Activated CD4-positive, alpha-beta memory T cell treated with anti-CD3 and anti-CD28 coated beads, Interleukin-2, amount 10 ng/mL, durations not matched to agents 7 days and 5 days (primary cell): ENCODE results near the gene RIMS3. TPM values are rescaled to one million over a fixed set of nuclear protein-coding genes. Genes with fewer than 3 reads are reported as not detected.
"Not testable (repeated sequence)": the region's sequence is repeated elsewhere in the genome, so short reads cannot be mapped to it uniquely, and the experiment has no call there.

Experiments used
- CTCF ChIA-PET: fragments of 350-600 bp; sonication (Branson Sonifier 250); formaldehyde crosslinking; loops from one replicate; lab custom pipeline; 2021; ENCODE audit warnings: antibody characterized with exemption, inconsistent platforms; lab: Charles Lee
- POLR2A ChIA-PET: fragments of 350-600 bp; sonication (Branson Sonifier 250); formaldehyde crosslinking; loops from one replicate; lab custom pipeline; 2021; ENCODE audit warnings: antibody characterized with exemption; lab: Charles Lee
- DNase-seq: peaks from one replicate; pipeline ENCODE4 v3.0.0-alpha.2; 2020
- H3K27ac Mint-ChIP-seq: one replicate; pipeline ENCODE4 v1.8.0; 2021; ENCODE audit warnings: mild to moderate bottlenecking, mixed read lengths
- H3K27me3 Mint-ChIP-seq: one replicate; pipeline ENCODE4 v1.8.0; 2021; ENCODE audit warnings: mixed read lengths
- H3K36me3 Mint-ChIP-seq: one replicate; pipeline ENCODE4 v1.8.0; 2021; ENCODE audit warnings: low read depth, mixed read lengths
- H3K4me1 Mint-ChIP-seq: one replicate; pipeline ENCODE4 v1.8.0; 2021; ENCODE audit warnings: mixed read lengths
- H3K4me3 Mint-ChIP-seq: one replicate; pipeline ENCODE4 v1.8.0; 2021; ENCODE audit warnings: mild to moderate bottlenecking, mixed read lengths
- H3K9me3 Mint-ChIP-seq: one replicate; pipeline ENCODE4 v1.8.0; 2021; ENCODE audit warnings: mixed read lengths
- total RNA-seq, 2 experiments: library from RNA; stranded (reverse); gene quantifications; one replicate each; pipeline ENCODE4 v1.2.3, GENCODE V29; 2021

Gene RIMS3
- total RNA-seq, 2 experiments from 2014 or later: 5.6 to 6.1 TPM

- Mint-ChIP-seq H3K36me3 (peaks cover 9% of the 10 kb centered on the region), H3K27ac (no peak overlapping the region), H3K9me3 (no peaks in the 10 kb centered on the region), H3K27me3 (no peaks in the 10 kb centered on the region), H3K4me3 (no peak overlapping the region), H3K4me1 (peaks cover 50% of the 10 kb centered on the region)
- ChIA-PET CTCF (interaction anchor here (1.2 kb wide), 1 partner anchor 9 kb away, joined by 5 read pairs; no protein-coding TSS in a partner anchor), POLR2A (interaction anchor here (0.8 to 6.2 kb wide), 3 partner anchors 10 to 38 kb away, joined by 3 to 62 read pairs (median 3); partner anchors contain the start of gene NFYC)
- no peak for DNase-seq
Measured at GRCh38 chr1:40703316-40703715, 37.8 kb upstream of the RIMS3 start.

GRCh38 chr1:40702810-40703209 is 37.3 kb upstream of the RIMS3 start:
- not testable (repeated sequence) for H3K27ac Mint-ChIP-seq, DNase-seq, H3K9me3 Mint-ChIP-seq, H3K4me3 Mint-ChIP-seq, H3K27me3 Mint-ChIP-seq
- Mint-ChIP-seq H3K4me1 (peaks cover 49% of the 10 kb centered on the region), H3K36me3 (peaks cover 10% of the 10 kb centered on the region)
- POLR2A ChIA-PET: interaction anchor here (1.4 to 6.2 kb wide), 2 partner anchors 10 to 11 kb away, joined by 3 to 62 read pairs; partner anchors contain the start of gene NFYC
- CTCF ChIA-PET: interaction anchor here (1.2 kb wide), 1 partner anchor 9 kb away, joined by 5 read pairs; no protein-coding TSS in a partner anchor

GRCh38 chr1:40701684-40702083 is 36.2 kb upstream of the RIMS3 start:
- H3K36me3 Mint-ChIP-seq: peaks cover 21% of the 10 kb centered on the region
- DNase-seq: no peak
- H3K27ac Mint-ChIP-seq: no peak overlapping the region
- peaks cover 60% of the 10 kb centered on the region for H3K4me1 Mint-ChIP-seq
- no peaks in the 10 kb centered on the region for H3K9me3 Mint-ChIP-seq
- H3K4me3 Mint-ChIP-seq: no peak overlapping the region
- H3K27me3 Mint-ChIP-seq: no peaks in the 10 kb centered on the region
- ChIA-PET CTCF (interaction anchor here (2.6 kb wide), 1 partner anchor 10 kb away, joined by 9 read pairs; the partner anchor contains the start of gene NFYC), POLR2A (interaction anchor here (1.2 to 6.2 kb wide), 2 partner anchors 8 to 9 kb away, joined by 3 to 62 read pairs; partner anchors contain the start of gene NFYC)

GRCh38 chr1:40699787-40700186 is 34.3 kb upstream of the RIMS3 start:
- CTCF ChIA-PET: interaction anchor here (0.9 to 2.6 kb wide), 3 partner anchors 9 to 150 kb away, joined by 3 to 9 read pairs (median 3); partner anchors contain the start of gene NFYC
- POLR2A ChIA-PET: interaction anchor here (1.4 to 6.2 kb wide), 2 partner anchors 7 to 29 kb away, joined by 5 to 62 read pairs; partner anchors contain the start of gene NFYC
- peak overlapping the region; percentile 71 for H3K27ac Mint-ChIP-seq
- peaks cover 20% of the 10 kb centered on the region for H3K36me3 Mint-ChIP-seq
- DNase-seq: no peak
- no peaks in the 10 kb centered on the region for H3K27me3 Mint-ChIP-seq
- H3K4me3 Mint-ChIP-seq: no peak overlapping the region
- H3K9me3 Mint-ChIP-seq: no peaks in the 10 kb centered on the region
- H3K4me1 Mint-ChIP-seq: peaks cover 71% of the 10 kb centered on the region

- Mint-ChIP-seq H3K36me3 (peaks cover 24% of the 10 kb centered on the region), H3K27ac (no peak overlapping the region), H3K4me1 (peaks cover 75% of the 10 kb centered on the region), H3K9me3 (no peaks in the 10 kb centered on the region), H3K4me3 (no peak overlapping the region), H3K27me3 (no peaks in the 10 kb centered on the region)
- ChIA-PET POLR2A (no interaction called here), CTCF (no interaction called here)
- no peak for DNase-seq
Measured at GRCh38 chr1:40697436-40697835, 32.0 kb upstream of the RIMS3 start.

GRCh38 chr1:40696294-40696693 is 30.8 kb upstream of the RIMS3 start:
- Mint-ChIP-seq H3K27ac (no peak overlapping the region), H3K4me1 (peaks cover 72% of the 10 kb centered on the region), H3K9me3 (no peaks in the 10 kb centered on the region), H3K36me3 (peaks cover 31% of the 10 kb centered on the region), H3K4me3 (no peak overlapping the region), H3K27me3 (no peaks in the 10 kb centered on the region)
- no peak for DNase-seq
- ChIA-PET CTCF (interaction anchor here (0.7 kb wide), 1 partner anchor 167 kb away, joined by 3 read pairs; no protein-coding TSS in a partner anchor), POLR2A (interaction anchor here (6.8 kb wide), 1 partner anchor 14 kb away, joined by 134 read pairs; no protein-coding TSS in a partner anchor)

- H3K27me3 Mint-ChIP-seq: no peaks in the 10 kb centered on the region
- ChIA-PET POLR2A (interaction anchor here (4.2 to 6.8 kb wide), 5 partner anchors 8 to 285 kb away, joined by 33 to 134 read pairs (median 51); partner anchors contain the start of genes CTPS1 and RIMS3), CTCF (interaction anchor here (0.6 to 4.0 kb wide), 6 partner anchors 9 to 431 kb away, joined by 3 to 16 read pairs (median 5); no protein-coding TSS in a partner anchor)
- H3K36me3 Mint-ChIP-seq: peaks cover 35% of the 10 kb centered on the region
- DNase-seq: no peak
- no peaks in the 10 kb centered on the region for H3K9me3 Mint-ChIP-seq
- H3K4me1 Mint-ChIP-seq: peaks cover 78% of the 10 kb centered on the region
- peak overlapping the region; percentile 93 for H3K27ac Mint-ChIP-seq
- peak overlapping the region; percentile 90 for H3K4me3 Mint-ChIP-seq
Measured at GRCh38 chr1:40694353-40694874, 28.9 kb upstream of the RIMS3 start.

GRCh38 chr1:40693425-40693824 is 27.9 kb upstream of the RIMS3 start:
- Mint-ChIP-seq H3K36me3 (peaks cover 35% of the 10 kb centered on the region), H3K4me1 (peaks cover 71% of the 10 kb centered on the region)

GRCh38 chr1:40692429-40692895 is 27.0 kb upstream of the RIMS3 start:
- H3K9me3 Mint-ChIP-seq: no peaks in the 10 kb centered on the region
- H3K4me1 Mint-ChIP-seq: peaks cover 64% of the 10 kb centered on the region
- POLR2A ChIA-PET: interaction anchor here (0.8 to 6.8 kb wide), 25 partner anchors 10 to 652 kb away, joined by 3 to 134 read pairs (median 7); partner anchors contain the start of genes CAP1, CITED4, CTPS1 and EXO5
- H3K27ac Mint-ChIP-seq: peak overlapping the region; percentile 93
- DNase-seq: no peak
- peaks cover 36% of the 10 kb centered on the region for H3K36me3 Mint-ChIP-seq
- CTCF ChIA-PET: interaction anchor here (1.2 to 4.0 kb wide), 8 partner anchors 9 to 259 kb away, joined by 3 to 16 read pairs (median 9); partner anchors contain the start of gene RIMS3
- peak overlapping the region; percentile 90 for H3K4me3 Mint-ChIP-seq
- no peaks in the 10 kb centered on the region for H3K27me3 Mint-ChIP-seq

More at GRCh38 chr1:40693425-40693824, 27.9 kb upstream of the RIMS3 start:
- ChIA-PET POLR2A (interaction anchor here (0.6 to 6.8 kb wide), 10 partner anchors 9 to 319 kb away, joined by 3 to 134 read pairs (median 30); partner anchors contain the start of genes CITED4, CTPS1 and RIMS3), CTCF (interaction anchor here (1.2 to 4.0 kb wide), 4 partner anchors 24 to 256 kb away, joined by 3 to 16 read pairs (median 7); partner anchors contain the start of gene RIMS3)
- H3K27me3 Mint-ChIP-seq: no peaks in the 10 kb centered on the region
- H3K9me3 Mint-ChIP-seq: no peaks in the 10 kb centered on the region
- no peak for DNase-seq
- peak overlapping the region; percentile 93 for H3K27ac Mint-ChIP-seq
- peak overlapping the region; percentile 90 for H3K4me3 Mint-ChIP-seq

- CTCF ChIA-PET: interaction anchor here (0.9 to 4.0 kb wide), 13 partner anchors 9 to 303 kb away, joined by 3 to 16 read pairs (median 5); partner anchors contain the start of gene CITED4
- Mint-ChIP-seq H3K4me1 (peaks cover 57% of the 10 kb centered on the region), H3K36me3 (peaks cover 36% of the 10 kb centered on the region)
Measured at GRCh38 chr1:40691538-40692428, 26.3 kb upstream of the RIMS3 start, which contains the start of gene NFYC. Gene NFYC (plus strand): TSS chr1:40691704. CDS start chr1:40738844, 47,140 bp downstream.

GRCh38 chr1:40690771-40691537 is 25.5 kb upstream of the RIMS3 start:
- peaks cover 49% of the 10 kb centered on the region for H3K4me1 Mint-ChIP-seq
- no peak for DNase-seq
- ChIA-PET POLR2A (interaction anchor here (0.6 to 6.8 kb wide), 43 partner anchors 10 to 1766 kb away, joined by 3 to 134 read pairs (median 4); partner anchors contain the start of genes CAP1, CITED4, CTPS1 and EXO5), CTCF (interaction anchor here (0.9 to 4.0 kb wide), 13 partner anchors 8 to 304 kb away, joined by 3 to 16 read pairs (median 3); partner anchors contain the start of gene CITED4)
- H3K27ac Mint-ChIP-seq: peak overlapping the region; percentile 93
- H3K36me3 Mint-ChIP-seq: peaks cover 37% of the 10 kb centered on the region
- peak overlapping the region; percentile 90 for H3K4me3 Mint-ChIP-seq
- no peaks in the 10 kb centered on the region for H3K27me3 Mint-ChIP-seq
- H3K9me3 Mint-ChIP-seq: no peaks in the 10 kb centered on the region

More at GRCh38 chr1:40691538-40692428, 26.3 kb upstream of the RIMS3 start, which contains the start of gene NFYC:
- H3K27me3 Mint-ChIP-seq: no peaks in the 10 kb centered on the region
- H3K9me3 Mint-ChIP-seq: no peaks in the 10 kb centered on the region
- DNase-seq: peak; percentile 97
- H3K27ac Mint-ChIP-seq: peak within 1 kb of the TSS; percentile 93
- POLR2A ChIA-PET: interaction anchor here (0.5 to 6.8 kb wide), 47 partner anchors 11 to 1765 kb away, joined by 3 to 134 read pairs (median 4); partner anchors contain the start of genes CAP1, CITED4, CTPS1 and EXO5
- peak within 1 kb of the TSS; percentile 90 for H3K4me3 Mint-ChIP-seq
